COLO668 (cell line): ENCODE measurements around the gene SMIM44.
A peak's percentile ranks its signal among the peaks of the same experiment; 100 is the strongest.

Experiments used
- DNase-seq: peaks from one replicate; lab custom pipeline; 2025; ENCODE audit not compliant: unreplicated experiment; lab: John Stamatoyannopoulos, UW

Gene SMIM44

DNA sequence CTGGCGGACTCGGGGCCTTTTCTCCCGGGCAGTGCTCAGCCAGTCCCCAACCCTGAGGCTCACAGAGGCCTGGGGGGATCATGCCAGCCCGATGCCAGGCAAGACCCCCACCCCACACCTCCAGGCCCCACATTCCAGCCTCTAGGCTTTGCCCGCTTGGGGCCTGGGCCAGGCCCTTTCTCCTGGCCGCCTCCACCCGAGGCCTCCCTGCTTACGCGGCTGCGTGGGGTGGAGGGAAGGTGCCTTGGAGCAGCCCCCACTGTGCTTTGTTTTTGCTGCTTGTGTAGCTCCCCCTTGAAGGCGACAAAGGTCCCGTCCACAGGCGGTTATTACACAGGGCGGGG is 41.3 kb downstream of the SMIM44 start:
- no peak for DNase-seq

DNA sequence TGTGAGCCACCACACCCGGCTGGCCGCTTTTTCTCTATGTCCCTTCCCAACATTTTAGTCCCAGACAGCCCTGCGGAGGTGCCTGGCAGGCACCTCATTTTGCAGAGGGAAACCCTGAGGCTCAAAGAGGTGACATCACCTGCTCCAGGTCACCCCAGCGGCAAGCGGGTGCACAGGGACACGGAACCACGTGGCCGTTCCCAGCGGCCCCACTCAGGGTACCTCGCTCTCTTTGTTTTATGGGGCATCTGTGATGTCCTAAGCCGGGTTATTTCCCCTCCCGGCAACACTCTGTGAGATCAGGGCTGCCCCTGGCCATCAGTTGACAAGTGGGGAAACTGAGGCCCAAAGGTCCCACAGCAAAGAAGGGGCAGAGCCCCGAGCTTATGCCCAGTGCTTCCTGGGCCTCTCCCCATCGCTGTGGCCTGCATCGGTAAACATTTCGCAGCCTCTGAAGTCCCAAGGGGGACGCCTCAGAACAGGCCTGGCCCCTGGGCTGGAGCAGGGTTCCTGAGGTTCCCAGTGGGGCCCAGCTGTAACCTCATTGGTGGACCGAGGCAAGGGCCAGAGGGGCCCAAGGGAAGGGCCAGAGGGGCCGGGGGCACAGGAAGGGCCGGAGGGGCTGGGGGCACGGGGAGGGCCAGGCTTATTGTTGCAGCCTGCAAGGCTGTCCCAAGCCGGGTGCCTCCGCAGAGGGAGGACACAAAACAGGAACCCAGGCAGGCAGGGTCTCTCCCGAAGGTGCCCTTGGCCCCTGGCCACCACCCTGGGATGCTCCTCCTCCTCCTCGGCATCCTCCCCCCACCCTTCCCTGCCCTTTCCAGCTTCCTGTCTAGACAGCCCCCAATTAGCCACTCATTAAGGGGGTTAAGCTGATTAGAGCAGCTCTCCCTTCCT is 41.9 kb downstream of the SMIM44 start:
- DNase-seq, result no peak

DNA sequence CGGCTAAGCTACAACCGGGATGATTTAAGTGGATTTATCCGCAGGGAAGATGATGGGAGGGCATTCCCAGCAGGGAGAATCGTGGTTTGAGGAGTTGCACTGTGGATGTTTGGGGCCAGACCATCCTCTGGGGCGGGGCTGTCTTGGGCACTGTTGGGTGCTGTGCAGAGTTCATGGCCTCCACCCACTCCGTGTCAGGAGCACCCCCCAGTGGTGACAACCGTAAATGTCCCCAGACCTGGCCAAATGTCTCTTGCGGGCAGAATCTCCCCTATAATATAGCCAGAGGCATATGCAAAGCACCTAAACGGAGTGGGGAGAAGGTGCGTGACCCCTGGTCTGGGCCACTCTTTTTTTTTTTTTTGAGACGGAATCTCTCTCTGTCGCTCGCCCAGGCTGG is 43.2 kb downstream of the SMIM44 start:
- DNase-seq, result peak; percentile 22

DNA sequence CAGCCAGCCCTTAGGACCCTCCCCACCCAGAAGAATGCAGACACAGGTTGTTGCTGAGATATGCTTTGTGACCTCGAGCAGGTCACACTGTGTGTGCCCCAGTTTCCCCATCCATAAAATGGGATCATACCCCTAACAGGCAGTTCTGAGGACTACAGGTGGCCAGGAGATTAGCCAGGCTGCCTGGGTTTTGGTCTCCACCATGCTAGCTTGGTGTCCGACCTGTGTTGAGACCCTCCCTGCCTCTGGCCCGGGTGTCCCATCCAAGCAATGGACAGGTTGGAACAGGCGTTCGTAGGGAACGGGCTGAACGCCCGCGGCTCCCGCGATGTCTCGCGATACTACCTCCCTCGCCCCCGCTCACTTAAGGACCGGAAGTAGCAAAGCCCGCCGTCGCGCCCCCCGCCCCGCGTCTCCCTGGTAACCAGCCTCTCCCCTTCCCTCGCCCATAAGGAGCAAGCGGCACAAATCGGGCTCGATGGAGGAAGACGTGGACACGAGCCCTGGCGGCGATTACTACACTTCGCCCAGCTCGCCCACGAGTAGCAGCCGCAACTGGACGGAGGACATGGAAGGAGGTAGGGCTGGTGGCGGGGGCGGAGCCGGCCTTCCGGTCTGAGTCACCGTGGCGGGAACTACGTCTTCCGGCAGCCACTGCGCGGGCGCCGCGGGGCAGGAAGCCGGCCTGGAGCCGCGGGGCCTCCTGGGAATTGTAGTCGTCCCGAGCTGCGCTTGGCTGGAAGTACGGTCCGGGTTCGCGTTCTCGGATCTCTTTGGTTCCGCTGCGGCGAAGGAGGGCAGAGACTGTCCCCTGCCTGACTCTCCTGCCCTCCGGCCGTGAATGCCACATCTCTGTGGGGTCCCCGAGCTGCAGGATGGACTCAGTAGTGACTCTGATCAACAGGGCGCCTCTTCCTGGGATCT is 48.3 kb downstream of the SMIM44 start:
- peak; percentile 97 for DNase-seq

DNA sequence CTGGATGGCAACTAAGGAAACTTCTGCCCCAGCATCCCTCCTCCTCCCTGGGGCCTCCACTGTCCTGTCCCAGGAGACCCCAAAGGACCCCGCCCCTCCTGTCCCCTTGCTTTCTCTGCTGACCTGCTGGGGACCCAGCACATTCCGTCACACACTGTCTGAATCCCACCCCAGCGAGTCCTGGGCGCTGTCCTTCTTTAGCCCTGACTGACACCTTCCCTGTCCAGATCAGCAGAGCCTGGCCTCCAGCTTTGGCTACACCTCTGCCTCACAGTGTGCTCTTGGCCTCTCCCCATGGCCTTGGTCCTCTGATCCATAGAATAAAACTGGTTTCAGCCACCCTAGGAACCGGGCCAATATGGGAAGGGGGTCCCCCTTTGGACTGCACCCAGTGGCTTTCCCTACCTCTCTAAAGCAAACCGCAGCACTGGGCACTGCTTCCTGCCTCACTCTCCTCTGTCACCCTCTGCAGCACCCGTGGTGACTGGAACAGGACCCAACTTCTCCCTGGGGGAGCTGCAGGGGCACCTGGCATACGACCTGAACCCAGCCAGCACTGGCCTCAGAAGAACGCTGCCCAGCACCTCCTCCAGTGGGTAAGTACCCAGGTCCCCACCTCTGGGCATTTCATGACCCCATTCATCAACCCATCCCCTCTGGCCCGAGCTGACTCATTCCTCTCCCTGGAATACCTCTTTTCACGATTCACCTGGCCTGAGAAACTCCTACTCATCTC is 49.3 kb downstream of the SMIM44 start:
- no peak for DNase-seq

DNA sequence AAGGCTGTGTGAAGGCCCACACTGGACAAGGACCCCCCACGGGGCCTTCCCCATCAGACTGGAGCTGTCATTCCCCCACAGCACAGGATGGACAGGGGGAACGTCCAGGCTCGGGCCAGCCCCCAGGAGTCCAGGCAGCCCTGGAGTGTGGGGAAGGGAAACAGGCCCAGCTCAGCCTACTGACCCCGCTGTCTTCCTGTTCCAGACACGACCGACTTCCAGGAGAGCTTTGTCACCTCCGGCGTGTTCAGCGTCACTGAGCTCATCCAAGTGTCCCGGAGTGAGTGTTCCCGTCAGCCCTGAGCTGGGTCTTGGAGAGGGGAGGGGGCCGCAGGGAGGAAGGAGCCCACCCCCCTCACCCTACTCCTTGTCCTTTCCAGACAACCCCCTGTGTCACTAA is 49.9 kb downstream of the SMIM44 start:
- no peak for DNase-seq
